Transverse colon (tissue), 4 donors: Measurements from ENCODE around the gene MIF. TPM values are rescaled to one million over a fixed set of nuclear protein-coding genes. Genes with fewer than 3 reads are reported as not detected.

Source experiments
- DNase-seq: peaks from one replicate; pipeline ENCODE4 v3.0.0-alpha.2; 2019
- H3K27ac ChIP-seq, 4 donors: fragments of 200-600 bp; sonication (generic); 2 replicates each; pipeline ENCODE4 v1.5.1; 2016 to 2018; ENCODE audit warnings: inconsistent platforms in 4 of 4
- H3K27me3 ChIP-seq: fragments of 200-600 bp; sonication (generic); 2 replicates; pipeline ENCODE4 v1.5.1; 2017; ENCODE audit warnings: inconsistent platforms
- H3K36me3 ChIP-seq, 4 donors: fragments of 200-600 bp; sonication (generic); 2 replicates each; pipeline ENCODE4 v1.5.1; 2017 to 2019; ENCODE audit warnings: inconsistent platforms in 4 of 4
- H3K4me1 ChIP-seq, 4 donors: fragments of 200-600 bp; sonication (generic); 2 replicates each; pipeline ENCODE4 v1.5.1; 2017 to 2020; ENCODE audit warnings: inconsistent platforms in 4 of 4
- H3K4me3 ChIP-seq, 4 donors: fragments of 200-600 bp; sonication (generic); 1 replicate in 1 of 4; 2 replicates in 3 of 4; pipeline versions ENCODE4 v1.5.1 to v1.6.1; 2017 to 2019; ENCODE audit warnings: inconsistent platforms in 4 of 4
- H3K9me3 ChIP-seq, 2 donors: fragments of 200-600 bp; sonication (generic); 2 replicates each; pipeline ENCODE4 v1.5.1; 2017 to 2019; ENCODE audit warnings: inconsistent platforms in 2 of 2
- EP300 ChIP-seq: sonication (generic); formaldehyde crosslinking; IDR thresholded peaks from one replicate; pipeline ENCODE4 v1.6.1; 2017; ENCODE audit warnings: antibody characterized with exemption, low read depth
- POLR2A ChIP-seq: fragments of 450-650 bp; IDR thresholded peaks from one replicate; pipeline ENCODE4 v1.6.1; 2016; ENCODE audit warnings: antibody characterized with exemption, mild to moderate bottlenecking, moderate library complexity
- POLR2AphosphoS5 ChIP-seq, 3 donors: sonication (generic); formaldehyde crosslinking; IDR thresholded peaks; one replicate each; pipeline ENCODE4 v1.6.1; 2016; ENCODE audit warnings: antibody characterized with exemption in 3 of 3
- WGBS, 2 donors: methylation state at CpG; one replicate each; pipeline ENCODE4 v1.1.5; 2018; ENCODE audit warnings: low coverage in 1 of 2; 5-methylcytosine and 5-hydroxymethylcytosine counted together
- in situ Hi-C, 4 donors: fragments of 200-750 bp; cut with MboI; loops; one replicate each; pipeline versions ENCODE4 v1.15.0 to v1.15.1; 2017; ENCODE audit warnings: low sequenced_read_pairs in 3 of 4, low pct_ligation_motif_present in 1 of 4, low pct_unique_long_range_greater_than_20kb in 1 of 4
- intact Hi-C: fragments of 100-400 bp; cut with DNase I; formaldehyde crosslinking; loops from one replicate; pipeline ENCODE4 v1.15.1; 2023; ENCODE audit warnings: low total_unique reads
- total RNA-seq, 4 donors: library from RNA; depleted of rRNA; stranded (reverse); fragments of >200 nt; gene quantifications; one replicate each; pipeline ENCODE4 v1.1.0, GENCODE V29; 2016
- TF ChIP-seq, protein P1 (sequence below), 5 experiments: fragments of 200-600 bp in 3 of 5; fragments of 450-650 bp in 2 of 5; sonication (generic) in 3 of 5; IDR thresholded peaks; 1 replicate in 2 of 5; 2 replicates in 3 of 5; pipeline ENCODE4 v1.5.1; 2016 to 2017; ENCODE audit warnings: antibody characterized with exemption in 5 of 5, inconsistent platforms in 3 of 5, mild to moderate bottlenecking in 2 of 5, moderate library complexity in 1 of 5

MIF gene
- total RNA-seq, result 100 to 1,000 TPM; 123 to 210 (median 139) TPM

DNA sequence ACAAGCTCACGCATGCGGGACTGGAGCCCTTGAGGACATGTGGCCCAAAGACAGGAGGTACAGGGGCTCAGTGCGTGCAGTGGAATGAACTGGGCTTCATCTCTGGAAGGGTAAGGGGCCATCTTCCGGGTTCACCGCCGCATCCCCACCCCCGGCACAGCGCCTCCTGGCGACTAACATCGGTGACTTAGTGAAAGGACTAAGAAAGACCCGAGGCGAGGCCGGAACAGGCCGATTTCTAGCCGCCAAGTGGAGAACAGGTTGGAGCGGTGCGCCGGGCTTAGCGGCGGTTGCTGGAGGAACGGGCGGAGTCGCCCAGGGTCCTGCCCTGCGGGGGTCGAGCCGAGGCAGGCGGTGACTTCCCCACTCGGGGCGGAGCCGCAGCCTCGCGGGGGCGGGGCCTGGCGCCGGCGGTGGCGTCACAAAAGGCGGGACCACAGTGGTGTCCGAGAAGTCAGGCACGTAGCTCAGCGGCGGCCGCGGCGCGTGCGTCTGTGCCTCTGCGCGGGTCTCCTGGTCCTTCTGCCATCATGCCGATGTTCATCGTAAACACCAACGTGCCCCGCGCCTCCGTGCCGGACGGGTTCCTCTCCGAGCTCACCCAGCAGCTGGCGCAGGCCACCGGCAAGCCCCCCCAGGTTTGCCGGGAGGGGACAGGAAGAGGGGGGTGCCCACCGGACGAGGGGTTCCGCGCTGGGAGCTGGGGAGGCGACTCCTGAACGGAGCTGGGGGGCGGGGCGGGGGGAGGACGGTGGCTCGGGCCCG is at the start of gene MIF:
TSS of gene MIF (plus strand) at position 439 of the 765 bp plus-strand sequence. CDS start at position 531, 92 bp downstream.
- in situ Hi-C loops, result no loop called here
- Histone ChIP-seq H3K9me3 (no peaks in the 10 kb centered on the region), H3K4me1 (peaks cover 4 to 27% (median 20%) of the 10 kb centered on the region in 4 donors), H3K36me3 (peaks cover 0 to 11% (median 0%) of the 10 kb centered on the region in 4 donors), H3K27ac (peak within 1 kb of the TSS; percentile 92 to 97 (median 96)), H3K27me3 (no peaks in the 10 kb centered on the region), H3K4me3 (peak within 1 kb of the TSS; percentile 53 to 78 (median 68))
- WGBS, 2 donors, result 0% methylated on average over 52 of the region's 72 CpGs; no CpG with 5 or more reads in 1 of the 2 donors
- peak; percentile 95 to 97 (median 96) for TF ChIP-seq POLR2AphosphoS5 (IDR thresholded peaks at IDR 0.05)
- peak; percentile 93 for TF ChIP-seq POLR2A
- TF ChIP-seq, protein P1, sequence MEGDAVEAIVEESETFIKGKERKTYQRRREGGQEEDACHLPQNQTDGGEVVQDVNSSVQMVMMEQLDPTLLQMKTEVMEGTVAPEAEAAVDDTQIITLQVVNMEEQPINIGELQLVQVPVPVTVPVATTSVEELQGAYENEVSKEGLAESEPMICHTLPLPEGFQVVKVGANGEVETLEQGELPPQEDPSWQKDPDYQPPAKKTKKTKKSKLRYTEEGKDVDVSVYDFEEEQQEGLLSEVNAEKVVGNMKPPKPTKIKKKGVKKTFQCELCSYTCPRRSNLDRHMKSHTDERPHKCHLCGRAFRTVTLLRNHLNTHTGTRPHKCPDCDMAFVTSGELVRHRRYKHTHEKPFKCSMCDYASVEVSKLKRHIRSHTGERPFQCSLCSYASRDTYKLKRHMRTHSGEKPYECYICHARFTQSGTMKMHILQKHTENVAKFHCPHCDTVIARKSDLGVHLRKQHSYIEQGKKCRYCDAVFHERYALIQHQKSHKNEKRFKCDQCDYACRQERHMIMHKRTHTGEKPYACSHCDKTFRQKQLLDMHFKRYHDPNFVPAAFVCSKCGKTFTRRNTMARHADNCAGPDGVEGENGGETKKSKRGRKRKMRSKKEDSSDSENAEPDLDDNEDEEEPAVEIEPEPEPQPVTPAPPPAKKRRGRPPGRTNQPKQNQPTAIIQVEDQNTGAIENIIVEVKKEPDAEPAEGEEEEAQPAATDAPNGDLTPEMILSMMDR (IDR thresholded peaks at IDR 0.05), result peak; percentile 74 to 98 (median 76)
- no peak for TF ChIP-seq EP300
- DNase-seq, result peak; percentile 97
- intact Hi-C loops, result no loop called here

DNA sequence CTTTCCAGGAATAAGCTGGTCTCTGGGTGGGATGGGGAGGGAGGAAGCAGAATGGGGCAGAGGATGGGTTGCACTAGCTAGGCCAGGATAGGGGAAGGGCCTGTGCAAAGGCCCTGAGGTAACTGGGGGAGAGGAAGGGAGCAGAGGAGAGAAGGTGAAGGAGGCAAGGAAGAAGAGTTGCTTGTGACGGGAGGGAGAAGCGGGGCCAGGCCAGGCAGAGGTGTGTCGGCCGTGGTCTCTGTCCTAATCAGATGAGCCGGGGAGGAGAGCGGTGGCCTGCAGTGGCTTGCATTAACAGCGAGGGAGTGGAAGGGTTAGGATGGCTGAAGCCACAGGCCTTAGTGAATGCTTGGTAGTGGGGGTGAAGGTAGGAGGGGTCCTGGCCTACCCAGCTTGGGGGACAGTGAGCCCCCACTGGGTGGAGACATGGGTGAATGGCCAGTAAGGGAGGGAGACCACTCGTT is 49.4 kb upstream of the MIF start:
- intact Hi-C loops, result no loop called here
- TF ChIP-seq, protein P1 (IDR thresholded peaks at IDR 0.05), result no peak
- TF ChIP-seq POLR2A (no peak), POLR2AphosphoS5 (IDR thresholded peaks at IDR 0.05) (no peak), EP300 (no peak)
- Histone ChIP-seq H3K27me3 (no peaks in the 10 kb centered on the region), H3K36me3 (no peaks in the 10 kb centered on the region), H3K4me1 (peaks cover 0 to 25% (median 10%) of the 10 kb centered on the region in 4 donors), H3K4me3 (no peak overlapping the region), H3K9me3 (no peaks in the 10 kb centered on the region), H3K27ac (peak overlapping the region; percentile 21 to 80 (median 58))
- WGBS, 2 donors, result 80 to 83% methylated on average over 7 to 8 of the region's 8 CpGs
- in situ Hi-C loops, result loop anchor here in 2 of 4 donors (10.0 to 25.0 kb wide), 2 partner anchors 60 to 307 kb away; partner anchors contain the start of gene SMARCB1 (in 2 of the 2)
- no peak for DNase-seq

DNA sequence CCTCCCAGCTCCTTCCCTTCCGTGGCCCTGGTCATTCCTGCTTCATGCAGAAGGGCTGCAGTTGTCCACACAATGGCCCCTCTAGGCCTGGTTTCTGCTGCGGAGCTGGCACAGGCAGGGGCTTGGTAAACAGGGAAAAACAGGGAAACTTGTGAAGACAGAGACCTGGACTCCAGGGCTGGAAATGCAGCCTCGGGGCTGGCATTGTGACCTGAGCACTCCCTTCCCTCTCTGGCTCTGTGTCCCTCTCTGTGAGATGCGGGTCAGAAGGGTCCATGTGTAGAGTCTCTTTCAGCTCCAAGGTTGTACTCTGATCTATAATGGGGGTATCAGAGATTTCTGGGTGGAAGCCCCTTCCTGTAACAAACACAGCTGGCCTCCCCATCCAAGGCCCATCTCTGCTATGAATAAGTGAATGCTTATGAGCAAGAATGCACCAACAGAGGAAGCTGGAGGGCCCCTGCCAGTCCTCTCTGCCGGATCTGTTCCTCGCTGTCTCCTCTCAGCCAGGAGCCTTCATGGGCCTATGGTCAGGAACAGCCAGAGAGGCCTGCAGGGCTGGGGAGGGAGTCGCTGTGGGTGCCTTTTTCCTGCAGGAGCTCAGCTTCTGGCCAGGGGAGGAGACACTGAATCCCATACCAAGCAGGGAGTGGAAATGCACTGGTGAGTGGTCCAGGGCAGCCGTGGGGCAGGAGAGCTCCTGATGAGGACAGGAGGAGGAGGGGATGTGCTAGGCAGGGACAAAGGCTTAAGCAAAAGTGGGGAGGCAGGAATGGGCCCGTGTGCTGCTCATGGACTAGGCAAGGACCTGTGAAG is 48.7 kb upstream of the MIF start:
- intact Hi-C loops (no loop called here), in situ Hi-C loops (loop anchor here in 2 of 4 donors (10.0 to 25.0 kb wide), 2 partner anchors 61 to 308 kb away; partner anchors contain the start of gene SMARCB1 (in 2 of the 2))
- Histone ChIP-seq H3K9me3 (no peaks in the 10 kb centered on the region), H3K4me3 (no peak overlapping the region), H3K27ac (peak overlapping the region; percentile 21 to 80 (median 58)), H3K27me3 (no peaks in the 10 kb centered on the region), H3K4me1 (peaks cover 0 to 26% (median 11%) of the 10 kb centered on the region in 4 donors), H3K36me3 (no peaks in the 10 kb centered on the region)
- 71 to 91% methylated on average over 1 to 9 of the region's 9 CpGs for WGBS, 2 donors
- TF ChIP-seq, protein P1 (IDR thresholded peaks at IDR 0.05), result no peak
- no peak for DNase-seq

DNA sequence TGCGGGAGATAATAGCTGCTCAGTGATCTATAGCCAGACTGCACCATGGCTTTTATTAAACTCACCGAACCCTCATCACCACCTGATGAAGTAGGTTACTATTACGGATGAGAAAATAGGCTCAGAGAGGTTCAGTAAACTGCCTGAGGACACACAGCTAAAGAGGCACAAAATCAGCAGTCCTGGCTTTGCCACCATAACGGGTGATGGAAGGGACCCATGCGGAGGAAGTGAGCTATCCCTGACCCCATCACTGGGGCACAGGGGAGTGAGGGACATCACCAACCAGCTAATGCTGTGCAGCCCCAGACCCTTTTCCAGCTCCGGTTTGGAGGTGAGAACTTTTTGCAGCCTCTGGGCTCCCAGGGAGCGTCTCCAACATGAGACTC is 48.1 kb upstream of the MIF start:
- in situ Hi-C loops (loop anchor here in 2 of 4 donors (10.0 to 25.0 kb wide), 2 partner anchors 61 to 309 kb away; partner anchors contain the start of gene SMARCB1 (in 2 of the 2)), intact Hi-C loops (no loop called here)
- Histone ChIP-seq H3K36me3 (no peaks in the 10 kb centered on the region), H3K9me3 (no peaks in the 10 kb centered on the region), H3K27ac (peak overlapping the region; percentile 21 to 80 (median 54)), H3K4me1 (peaks cover 0 to 26% (median 11%) of the 10 kb centered on the region in 4 donors), H3K4me3 (no peak overlapping the region), H3K27me3 (no peaks in the 10 kb centered on the region)
- WGBS, 2 donors, result 84 to 100% methylated on average over 1 to 7 of the region's 7 CpGs
- TF ChIP-seq POLR2AphosphoS5 (IDR thresholded peaks at IDR 0.05), result no peak
- TF ChIP-seq POLR2A, result no peak
- TF ChIP-seq, protein P1 (IDR thresholded peaks at IDR 0.05), result no peak
- no peak for TF ChIP-seq EP300
- DNase-seq, result no peak
